ENCODE data around the gene MBOAT7.

The MBOAT7 gene

GRCh38 chr19:54148158-54148557 is 41.2 kb downstream of the MBOAT7 start:
- no peak overlapping the region for H3K4me3 ChIP-seq (ENCODE audit: low read length)
- DNase-seq (ENCODE audit: low read depth) = no peak

GRCh38 chr19:54147676-54148075 is 41.7 kb downstream of the MBOAT7 start:
- TF ChIP-seq, protein P1, sequence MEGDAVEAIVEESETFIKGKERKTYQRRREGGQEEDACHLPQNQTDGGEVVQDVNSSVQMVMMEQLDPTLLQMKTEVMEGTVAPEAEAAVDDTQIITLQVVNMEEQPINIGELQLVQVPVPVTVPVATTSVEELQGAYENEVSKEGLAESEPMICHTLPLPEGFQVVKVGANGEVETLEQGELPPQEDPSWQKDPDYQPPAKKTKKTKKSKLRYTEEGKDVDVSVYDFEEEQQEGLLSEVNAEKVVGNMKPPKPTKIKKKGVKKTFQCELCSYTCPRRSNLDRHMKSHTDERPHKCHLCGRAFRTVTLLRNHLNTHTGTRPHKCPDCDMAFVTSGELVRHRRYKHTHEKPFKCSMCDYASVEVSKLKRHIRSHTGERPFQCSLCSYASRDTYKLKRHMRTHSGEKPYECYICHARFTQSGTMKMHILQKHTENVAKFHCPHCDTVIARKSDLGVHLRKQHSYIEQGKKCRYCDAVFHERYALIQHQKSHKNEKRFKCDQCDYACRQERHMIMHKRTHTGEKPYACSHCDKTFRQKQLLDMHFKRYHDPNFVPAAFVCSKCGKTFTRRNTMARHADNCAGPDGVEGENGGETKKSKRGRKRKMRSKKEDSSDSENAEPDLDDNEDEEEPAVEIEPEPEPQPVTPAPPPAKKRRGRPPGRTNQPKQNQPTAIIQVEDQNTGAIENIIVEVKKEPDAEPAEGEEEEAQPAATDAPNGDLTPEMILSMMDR (conservative IDR thresholded peaks at IDR 0.05; ENCODE audit: low read depth, low read length) = no peak
- no peak overlapping the region for H3K4me3 ChIP-seq (ENCODE audit: low read length)
- no peak for DNase-seq (ENCODE audit: low read depth)

More at GRCh38 chr19:54148158-54148557, 41.2 kb downstream of the MBOAT7 start:
- TF ChIP-seq, protein P1 (conservative IDR thresholded peaks at IDR 0.05; ENCODE audit: low read depth, low read length) = no peak

DNA sequence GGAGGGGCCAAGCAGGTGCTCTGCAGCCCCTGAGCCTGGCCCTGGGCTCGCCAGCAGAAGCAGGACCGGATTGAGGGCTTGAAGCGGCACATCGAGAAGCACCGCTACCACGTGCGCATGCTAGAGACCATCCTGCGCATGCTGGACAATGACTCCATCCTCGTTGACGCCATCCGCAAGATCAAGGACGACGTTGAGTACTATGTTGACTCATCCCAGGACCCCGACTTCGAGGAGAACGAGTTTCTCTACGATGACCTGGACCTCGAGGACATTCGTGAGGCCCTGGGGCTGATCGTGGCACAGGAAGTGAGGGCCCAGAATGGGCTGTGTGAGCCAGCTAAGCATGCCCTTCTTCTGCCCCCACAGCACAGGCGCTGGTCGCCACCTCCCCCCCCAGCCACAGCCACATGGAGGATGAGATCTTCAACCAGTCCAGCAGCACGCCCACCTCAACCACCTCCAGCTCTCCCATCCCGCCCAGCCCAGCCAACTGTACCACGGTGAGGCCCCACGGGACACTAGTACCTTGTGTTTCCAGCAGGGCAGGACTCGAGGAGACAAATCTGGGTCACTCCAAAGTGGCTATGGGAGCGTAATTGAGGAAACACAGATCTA is 43.7 kb downstream of the MBOAT7 start:
- DNase-seq (ENCODE audit: low read depth) = no peak
- TF ChIP-seq, protein P1 (conservative IDR thresholded peaks at IDR 0.05; ENCODE audit: low read depth, low read length) = no peak
- no peak overlapping the region for H3K4me3 ChIP-seq (ENCODE audit: low read length)

- H3K4me3 ChIP-seq (ENCODE audit: low read length) = no peak overlapping the region
- TF ChIP-seq, protein P1 (conservative IDR thresholded peaks at IDR 0.05; ENCODE audit: low read depth, low read length) = no peak
- DNase-seq (ENCODE audit: low read depth) = no peak
These were observed 47.1 kb downstream of the MBOAT7 start for GRCh38 chr19:54142166-54142780.

DNA sequence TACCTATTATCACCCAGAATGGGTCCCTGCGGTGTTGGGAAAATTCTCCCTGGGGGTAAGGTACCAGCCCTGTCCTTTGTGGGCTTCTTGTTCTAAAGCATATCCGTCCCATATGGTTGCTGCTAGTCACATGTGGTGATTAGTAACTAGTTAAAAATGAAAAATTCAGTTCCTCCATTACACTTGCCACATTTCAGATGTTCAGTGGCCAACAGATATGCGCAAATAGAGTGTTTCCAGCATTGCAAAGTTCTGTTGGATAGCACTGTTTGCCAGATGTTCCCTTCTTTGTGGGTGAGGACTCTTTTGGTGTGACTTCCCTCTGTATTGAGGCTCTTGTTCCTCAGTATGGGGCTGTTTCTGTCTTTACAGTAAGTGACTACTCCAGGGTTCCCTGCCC is 48.0 kb downstream of the MBOAT7 start:
- TF ChIP-seq, protein P1 (conservative IDR thresholded peaks at IDR 0.05; ENCODE audit: low read depth, low read length) = no peak
- no peak for DNase-seq (ENCODE audit: low read depth)
- H3K4me3 ChIP-seq (ENCODE audit: low read length) = no peak overlapping the region

DNA sequence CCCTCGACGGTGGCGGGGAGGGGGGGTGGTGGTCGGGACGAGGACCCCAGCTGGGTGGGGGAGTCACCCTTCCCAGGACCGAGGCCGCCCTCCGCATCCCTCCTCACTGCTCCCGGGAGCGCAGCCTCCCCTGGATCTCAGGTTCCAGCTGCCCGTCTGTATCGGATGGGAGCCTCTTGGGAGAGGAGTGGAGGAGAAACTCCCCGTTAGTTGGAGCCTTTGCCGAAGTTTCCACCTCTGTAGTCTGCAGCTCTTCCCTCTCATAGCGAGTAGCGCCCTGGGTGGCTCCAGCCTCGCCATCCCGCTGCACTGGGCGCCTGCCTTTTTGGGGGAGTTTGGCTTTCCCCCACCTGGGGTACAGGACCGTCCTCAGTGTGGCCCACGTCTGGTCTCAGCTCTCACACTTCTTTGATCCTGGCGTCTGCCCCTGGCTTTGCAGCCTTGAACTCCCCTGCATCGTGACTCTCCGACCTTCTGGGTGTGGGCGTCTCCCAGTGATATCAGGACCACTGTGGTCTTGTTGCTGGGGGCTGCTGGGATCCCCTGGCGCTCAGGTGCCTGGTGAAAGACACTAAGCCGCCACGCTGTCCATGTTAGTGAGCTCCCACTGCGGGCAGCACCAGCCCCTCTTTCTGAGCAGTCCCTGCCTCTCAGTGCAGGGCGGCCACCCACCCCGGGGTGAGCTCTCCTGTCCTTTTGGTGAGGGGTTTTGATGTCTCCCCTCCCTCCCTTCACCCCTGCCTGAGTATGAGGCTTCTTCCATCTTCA is 50.7 kb downstream of the MBOAT7 start:
- no peak for DNase-seq (ENCODE audit: low read depth)
- TF ChIP-seq, protein P1 (conservative IDR thresholded peaks at IDR 0.05; ENCODE audit: low read depth, low read length) = no peak

More for the DNA sequence above, 50.7 kb downstream of the MBOAT7 start:
- H3K4me3 ChIP-seq (ENCODE audit: low read length) = peak overlapping the region; percentile 72
